Fibroblast of gingiva (primary cell): ENCODE data around the gene ALPG.
"Not testable (repeated sequence)": the region's sequence is repeated elsewhere in the genome, so short reads cannot be mapped to it uniquely, and the experiment has no call there.

Source experiments
- DNase-seq: peaks from one replicate; pipeline ENCODE4 v3.0.0-alpha.2; 2011; ENCODE audit warnings: low read depth

Gene ALPG

GRCh38 chr2:232440220-232441018 lies 33.8 kb downstream of the ALPG start:
- peak; percentile 45 for DNase-seq

- DNase-seq, result no peak
Observed at GRCh38 chr2:232441147-232441651, 34.6 kb downstream of the ALPG start.

GRCh38 chr2:232441922-232442321 lies 35.3 kb downstream of the ALPG start:
- not testable (repeated sequence) for DNase-seq

- DNase-seq, result not testable (repeated sequence)
Observed at GRCh38 chr2:232442431-232442830, 35.8 kb downstream of the ALPG start.

- DNase-seq, result not testable (repeated sequence)
Observed at GRCh38 chr2:232443047-232443446, 36.4 kb downstream of the ALPG start.

GRCh38 chr2:232443669-232444408 lies 37.2 kb downstream of the ALPG start:
- DNase-seq, result not testable (repeated sequence)

GRCh38 chr2:232444409-232445148 lies 37.9 kb downstream of the ALPG start:
- peak; percentile 40 for DNase-seq

- DNase-seq, result not testable (repeated sequence)
Observed at GRCh38 chr2:232445149-232445885, 38.7 kb downstream of the ALPG start.

GRCh38 chr2:232446266-232446777 lies 39.7 kb downstream of the ALPG start:
- DNase-seq, result not testable (repeated sequence)

GRCh38 chr2:232447091-232447620 lies 40.5 kb downstream of the ALPG start:
- DNase-seq, result no peak

GRCh38 chr2:232447638-232448303 lies 41.1 kb downstream of the ALPG start:
- no peak for DNase-seq

GRCh38 chr2:232448304-232448690 lies 41.7 kb downstream of the ALPG start:
- no peak for DNase-seq

GRCh38 chr2:232449964-232450363 lies 43.3 kb downstream of the ALPG start:
- DNase-seq, result no peak

- not testable (repeated sequence) for DNase-seq
Observed at GRCh38 chr2:232451645-232452044, 45.0 kb downstream of the ALPG start.

GRCh38 chr2:232454630-232455029 lies 48.0 kb downstream of the ALPG start:
- no peak for DNase-seq

GRCh38 chr2:232455426-232456255 lies 49.0 kb downstream of the ALPG start, which contains the start of gene ALPI:
Gene ALPI, plus strand, starts transcription at chr2:232456153. Its CDS starts 47 bp downstream, at chr2:232456200.
- DNase-seq, result no peak

- DNase-seq, result no peak
Observed at GRCh38 chr2:232456296-232457120, 49.9 kb downstream of the ALPG start.
